OCI-LY1 (cell line): ENCODE results near the gene AIMP1.

Experiments
- H2AFZ ChIP-seq: fragments of 200-600 bp; sonication (generic), shearing (Covaris generic); 2 replicates; pipeline ENCODE4 v1.6.0; 2014; ENCODE audit warnings: antibody characterized with exemption, mild to moderate bottlenecking, low read length
- H3F3A ChIP-seq: fragments of 200-600 bp; sonication (generic), shearing (Covaris generic); 2 replicates; pipeline ENCODE4 v1.6.0; 2014; ENCODE audit warnings: mild to moderate bottlenecking, antibody characterized with exemption, low read length, moderate library complexity; ENCODE audit not compliant: insufficient read depth
- H3K27ac ChIP-seq: fragments of 200-600 bp; sonication (generic); 2 replicates; pipeline ENCODE4 v1.5.1; 2014; ENCODE audit warnings: low read length, mixed run types, mild to moderate bottlenecking, low read depth; ENCODE audit not compliant: poor library complexity, severe bottlenecking
- H3K27me3 ChIP-seq: fragments of 200-600 bp; sonication (generic); 2 replicates; pipeline ENCODE4 v1.6.0; 2014; ENCODE audit warnings: antibody characterized with exemption, mild to moderate bottlenecking, low read length, moderate library complexity; ENCODE audit not compliant: insufficient read depth
- H3K36me3 ChIP-seq: fragments of 200-600 bp; sonication (generic); 2 replicates; pipeline ENCODE4 v1.6.1; 2014; ENCODE audit warnings: mild to moderate bottlenecking, antibody characterized with exemption, low read length, moderate library complexity, mixed read lengths; ENCODE audit not compliant: insufficient read depth
- H3K4me1 ChIP-seq: fragments of 200-600 bp; sonication (generic); 2 replicates; pipeline ENCODE4 v1.5.1; 2014; ENCODE audit warnings: mild to moderate bottlenecking, low read length, moderate library complexity; ENCODE audit not compliant: insufficient read depth, severe bottlenecking
- H3K4me2 ChIP-seq: fragments of 200-600 bp; sonication (generic), shearing (Covaris generic); 2 replicates; pipeline ENCODE4 v1.6.1; 2014; ENCODE audit warnings: low read length
- H3K4me3 ChIP-seq: fragments of 200-600 bp; sonication (generic); 2 replicates; pipeline ENCODE4 v1.5.1; 2014; ENCODE audit warnings: low read length, low read depth, mild to moderate bottlenecking, mixed read lengths; ENCODE audit not compliant: poor library complexity, severe bottlenecking
- H3K79me2 ChIP-seq: fragments of 200-600 bp; shearing (Covaris generic); 2 replicates; pipeline ENCODE4 v1.6.1; 2016; ENCODE audit warnings: mixed run types, low read length, mixed read lengths; ENCODE audit not compliant: insufficient read depth
- H3K9ac ChIP-seq: fragments of 200-600 bp; sonication (generic), shearing (Covaris generic); 2 replicates; pipeline ENCODE4 v1.6.1; 2014; ENCODE audit warnings: mild to moderate bottlenecking, low read length, mixed read lengths
- H3K9me2 ChIP-seq: fragments of 200-600 bp; sonication (generic), shearing (Covaris generic); 2 replicates; pipeline ENCODE4 v1.6.1; 2014; ENCODE audit warnings: low read depth, mild to moderate bottlenecking, low read length, mixed read lengths
- H3K9me3 ChIP-seq: fragments of 200-600 bp; shearing (Covaris generic); 2 replicates; pipeline ENCODE4 v1.6.1; 2014; ENCODE audit warnings: low read length, mixed read lengths
- H4K20me1 ChIP-seq: fragments of 200-600 bp; sonication (generic), shearing (Covaris generic); 2 replicates; pipeline ENCODE4 v1.6.0; 2016; ENCODE audit warnings: mild to moderate bottlenecking, low read length; ENCODE audit not compliant: insufficient read depth
- CTCF ChIP-seq: fragments of 200-600 bp; sonication (generic), shearing (Covaris generic); IDR thresholded peaks from 2 replicates; pipeline ENCODE4 v1.5.1; 2017; ENCODE audit warnings: mild to moderate bottlenecking, antibody characterized with exemption, low read length, moderate library complexity, mixed read lengths
- EZH2 ChIP-seq: fragments of 200-600 bp; sonication (generic), shearing (Covaris generic); IDR thresholded peaks from 2 replicates; pipeline ENCODE4 v1.8.0; 2017; ENCODE audit warnings: borderline replicate concordance, mixed run types, mild to moderate bottlenecking, antibody characterized with exemption, low read length, moderate library complexity, mixed read lengths

Gene AIMP1

GRCh38 chr4:106312997-106313522, 3.3 kb upstream of the AIMP1 start:
- Histone ChIP-seq H3K9me2 (no peaks in the 10 kb centered on the region), H3K4me1 (peaks cover 18% of the 10 kb centered on the region), H3K27me3 (no peaks in the 10 kb centered on the region), H3K27ac (no peak overlapping the region), H3K9me3 (no peaks in the 10 kb centered on the region), H4K20me1 (no peaks in the 10 kb centered on the region), H3F3A (no peaks in the 10 kb centered on the region), H3K9ac (no peak overlapping the region), H3K36me3 (no peaks in the 10 kb centered on the region), H3K4me2 (no peak overlapping the region), H2AFZ (no peak overlapping the region), H3K4me3 (no peak overlapping the region), H3K79me2 (peaks cover 24% of the 10 kb centered on the region)
- TF ChIP-seq EZH2 (no peak), CTCF (no peak)

- Histone ChIP-seq H3K79me2 (peaks cover 43% of the 10 kb centered on the region), H3K27me3 (no peaks in the 10 kb centered on the region), H3K27ac (no peak overlapping the region), H3K36me3 (peaks cover 8% of the 10 kb centered on the region; the same call in 1 of the 2 replicates), H2AFZ (no peak overlapping the region), H3K9me2 (no peaks in the 10 kb centered on the region), H3K9ac (peak overlapping the region; percentile 91), H4K20me1 (no peaks in the 10 kb centered on the region), H3K4me1 (peaks cover 30% of the 10 kb centered on the region), H3F3A (no peaks in the 10 kb centered on the region; the same call in 1 of the 2 replicates), H3K4me3 (peak overlapping the region; percentile 88), H3K9me3 (no peaks in the 10 kb centered on the region), H3K4me2 (peak overlapping the region; percentile 86)
- TF ChIP-seq CTCF (no peak), EZH2 (no peak)
Observed at GRCh38 chr4:106314960-106315359, 1.4 kb upstream of the AIMP1 start.

- no peak for TF ChIP-seq EZH2
- TF ChIP-seq CTCF: no peak
- peak overlapping the region; percentile 71 for H3K27ac ChIP-seq
Observed at GRCh38 chr4:106315476-106315967, 828 bp upstream of the AIMP1 start.

More at GRCh38 chr4:106315476-106315967, 828 bp upstream of the AIMP1 start:
- no peak overlapping the region for H2AFZ ChIP-seq
- peak overlapping the region; percentile 88 for H3K4me3 ChIP-seq
- H3K79me2 ChIP-seq: peaks cover 49% of the 10 kb centered on the region
- no peaks in the 10 kb centered on the region for H3K9me2 ChIP-seq
- H3K36me3 ChIP-seq: peaks cover 13% of the 10 kb centered on the region
- no peaks in the 10 kb centered on the region for H4K20me1 ChIP-seq
- peak overlapping the region; percentile 86 for H3K4me2 ChIP-seq
- H3K9ac ChIP-seq: peak overlapping the region; percentile 91
- no peaks in the 10 kb centered on the region for H3K9me3 ChIP-seq
- no peaks in the 10 kb centered on the region for H3K27me3 ChIP-seq
- H3K4me1 ChIP-seq: peaks cover 30% of the 10 kb centered on the region
- H3F3A ChIP-seq: no peaks in the 10 kb centered on the region; the same call in 1 of the 2 replicates
